Stimulated activated CD4-positive, alpha-beta T cell treated with anti-CD3 and anti-CD28 coated beads, TNF-alpha, amount 100 ng/mL, for 1 hour (primary cell): Measurements from ENCODE around the gene CTIF.

ENCODE experiments used
- DNase-seq, 3 donors: peaks; one replicate each; pipeline ENCODE4 v3.0.0-alpha.2; 2020; ENCODE audit warnings: low read depth in 3 of 3, low spot score in 1 of 3

CTIF gene

DNA sequence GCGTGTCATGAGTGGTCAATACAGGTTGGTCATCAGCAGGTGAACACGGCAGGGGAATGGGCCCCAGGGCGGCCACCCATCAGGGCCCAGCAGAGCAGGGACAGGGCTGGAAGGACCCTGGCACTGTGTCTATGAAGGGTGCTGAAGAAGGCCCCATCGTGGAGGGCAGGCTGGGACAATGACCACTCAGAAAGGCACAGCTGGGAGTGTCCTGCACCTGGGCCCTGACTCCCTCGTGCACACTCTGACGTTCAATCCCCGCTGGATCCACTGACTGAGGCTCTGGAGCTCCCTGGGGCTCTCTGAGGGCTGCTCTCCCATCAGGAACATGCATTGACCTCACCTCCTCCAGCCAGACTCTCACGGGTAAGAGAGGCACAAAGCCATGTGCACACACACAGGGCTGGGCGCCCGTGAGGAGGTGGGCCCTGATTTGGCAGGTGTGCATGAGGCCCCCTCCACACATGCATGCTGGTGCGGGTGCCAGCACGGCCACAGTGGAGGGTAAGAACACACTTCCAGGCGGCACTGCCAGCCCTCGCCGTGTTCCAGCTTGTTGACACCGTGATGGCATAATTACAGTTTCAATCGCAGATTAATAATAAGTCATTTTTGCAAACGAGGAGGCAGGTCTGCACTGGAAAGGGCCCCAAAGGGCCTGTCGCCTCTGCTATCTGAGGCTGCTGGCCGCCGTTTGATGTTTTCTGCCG, 353.5 kb downstream of the CTIF start:
- no peak for DNase-seq

DNA sequence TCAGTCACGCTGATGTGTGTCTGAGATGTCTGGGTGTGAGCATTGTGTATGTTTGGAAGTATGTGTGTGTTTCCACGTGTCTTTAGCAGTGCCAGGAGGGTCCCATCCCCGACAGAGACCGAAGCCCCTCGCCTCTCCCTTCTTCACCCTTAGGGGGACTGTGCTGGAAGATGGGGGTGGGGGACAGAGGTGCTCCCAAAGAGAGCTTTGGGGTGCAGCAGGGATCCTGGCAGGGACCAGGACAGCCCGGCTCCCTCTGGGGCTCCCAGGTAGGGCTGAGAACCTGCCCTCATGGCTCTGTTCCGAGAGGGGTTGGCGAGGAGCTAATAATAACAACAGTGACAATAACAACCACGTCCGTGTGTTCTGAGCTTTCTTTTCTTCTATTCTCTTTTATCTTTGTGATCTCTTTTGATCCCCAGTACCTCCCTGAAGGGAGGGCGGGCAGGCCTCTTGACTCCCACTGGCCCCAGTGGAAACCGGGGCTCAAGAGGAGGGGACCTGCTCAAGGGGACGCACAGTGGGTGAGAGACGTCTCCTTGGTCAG, 354.3 kb downstream of the CTIF start:
- DNase-seq = no peak

DNA sequence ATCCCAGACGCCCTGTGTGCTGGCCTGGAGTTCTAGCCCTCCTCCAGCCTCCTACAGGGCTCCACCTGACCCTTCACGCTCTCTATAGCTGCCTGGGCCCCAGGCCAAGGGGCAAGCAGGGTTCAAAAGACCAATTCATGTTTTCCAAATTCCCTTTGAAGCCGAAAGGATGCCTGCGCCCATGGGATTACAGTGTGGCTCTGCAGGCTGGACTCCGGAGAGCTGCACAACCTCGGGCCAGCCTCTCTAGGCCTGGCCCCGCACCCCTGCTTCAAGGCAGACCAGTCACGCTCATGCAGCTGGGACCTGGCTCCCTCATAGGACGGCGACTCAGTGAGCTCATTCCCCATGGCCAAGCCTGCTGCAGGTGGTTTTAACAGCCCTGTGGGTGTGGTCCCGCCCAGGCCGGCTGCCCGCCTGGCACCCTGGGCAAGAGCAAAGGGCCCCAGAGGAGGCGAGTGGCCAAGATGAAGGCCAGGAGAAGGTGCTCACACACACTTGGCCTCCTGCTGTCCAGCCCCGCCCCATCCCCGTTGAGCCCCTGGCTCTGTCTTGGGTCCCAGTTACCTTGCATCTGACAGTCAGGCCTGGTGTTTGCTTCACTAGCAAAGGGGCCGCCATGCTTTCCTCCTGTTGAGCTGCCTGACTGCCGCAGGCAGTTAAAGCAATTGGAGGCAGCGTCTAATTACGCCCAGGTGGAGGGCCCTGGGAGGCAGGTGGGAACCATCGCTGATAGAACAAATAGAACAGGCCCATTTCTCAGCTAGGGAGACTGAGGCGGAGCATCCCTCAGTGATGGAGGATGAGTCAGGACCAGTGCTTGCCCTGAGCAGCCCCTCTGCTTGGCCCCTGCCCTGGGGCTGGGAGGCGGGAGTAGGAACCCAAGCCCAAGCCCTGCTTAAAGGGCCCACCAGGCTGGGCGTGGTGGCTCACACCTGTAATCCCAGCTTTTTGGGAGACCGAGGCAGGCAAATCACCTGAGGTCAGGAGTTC, 355.1 kb downstream of the CTIF start:
- no peak for DNase-seq

DNA sequence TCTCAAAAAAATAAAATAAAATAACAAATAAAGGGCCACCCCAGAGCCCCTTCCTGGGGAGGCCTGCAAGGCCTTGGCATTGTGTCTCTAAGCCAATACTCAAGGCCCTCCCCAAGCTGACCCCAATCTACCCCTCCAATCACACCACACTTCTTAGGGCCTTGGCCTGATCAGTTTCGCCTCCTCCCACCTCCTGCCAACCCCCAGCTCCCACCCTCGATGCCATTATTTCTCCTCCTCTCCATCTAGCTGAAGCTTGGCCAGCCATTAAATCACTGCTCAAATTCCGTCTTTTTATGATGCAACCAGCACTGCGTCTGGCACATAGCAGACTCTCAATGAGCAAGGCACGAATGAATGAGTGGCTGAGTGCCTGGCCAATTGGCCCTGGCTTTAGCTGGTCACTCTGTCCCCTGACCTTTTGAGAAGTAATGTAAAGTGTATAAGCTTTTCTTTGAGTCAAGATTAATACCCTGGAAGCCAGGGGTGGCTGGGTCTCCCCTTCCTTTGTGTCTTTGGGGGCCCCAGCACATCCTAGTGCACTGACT, 356.0 kb downstream of the CTIF start:
- no peak for DNase-seq

DNA sequence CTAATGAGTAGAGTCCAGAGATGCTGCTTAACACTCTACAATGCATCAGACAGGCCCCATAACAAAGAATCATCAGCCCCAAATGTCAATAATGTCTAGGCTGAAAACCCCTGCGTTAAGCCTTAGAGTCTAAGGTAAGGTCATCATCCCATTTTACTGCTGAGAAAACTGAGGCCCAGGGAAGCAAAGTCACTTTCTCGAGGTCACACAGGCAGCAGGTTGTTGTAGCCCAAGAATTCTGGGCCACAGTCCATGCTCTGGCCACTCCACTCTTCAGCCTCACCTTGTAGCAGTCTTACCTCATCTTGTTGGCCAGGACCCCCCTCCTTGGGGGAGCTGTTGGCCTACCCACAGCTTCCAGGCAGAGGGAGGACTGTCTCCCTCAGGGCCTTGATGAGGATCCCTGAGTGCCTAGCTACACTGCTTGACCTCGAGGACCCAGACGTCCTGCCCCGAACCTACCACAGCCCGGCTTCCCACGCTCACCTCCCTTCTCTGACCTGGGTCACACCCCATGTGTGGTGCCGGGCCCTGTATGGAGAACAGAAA, 357.6 kb downstream of the CTIF start:
- DNase-seq = no peak

DNA sequence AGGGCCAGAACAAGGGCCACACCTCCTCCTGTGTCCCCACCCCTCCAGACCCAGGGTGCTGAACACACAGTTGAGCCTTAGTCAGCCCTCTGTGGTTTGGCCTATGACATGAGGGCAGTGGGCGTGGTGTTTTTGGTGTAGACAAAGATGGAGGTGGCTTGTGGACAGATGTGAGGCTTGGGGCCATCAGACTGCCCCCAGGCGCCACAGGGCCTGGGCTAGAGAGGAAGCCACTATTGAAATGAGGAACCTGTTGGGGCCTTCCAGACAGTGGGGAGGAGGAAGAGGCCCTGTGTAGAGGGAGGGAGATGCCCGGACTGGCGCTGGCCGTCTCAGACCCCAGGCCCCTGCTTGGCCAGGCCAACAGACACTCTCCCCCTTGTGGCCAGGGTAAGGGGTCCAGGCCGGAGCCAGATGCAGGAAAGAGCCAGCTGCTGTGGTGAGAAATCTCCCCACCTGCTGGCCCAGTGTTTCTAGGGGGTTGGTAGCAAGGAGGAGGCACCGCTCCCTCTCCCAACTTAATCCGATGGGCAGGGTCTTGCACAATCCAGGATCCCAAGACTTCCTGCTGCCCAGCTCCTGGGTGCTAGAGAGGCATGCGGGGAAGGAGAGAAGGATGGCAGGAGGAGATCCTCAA, 358.2 kb downstream of the CTIF start:
- no peak for DNase-seq

DNA sequence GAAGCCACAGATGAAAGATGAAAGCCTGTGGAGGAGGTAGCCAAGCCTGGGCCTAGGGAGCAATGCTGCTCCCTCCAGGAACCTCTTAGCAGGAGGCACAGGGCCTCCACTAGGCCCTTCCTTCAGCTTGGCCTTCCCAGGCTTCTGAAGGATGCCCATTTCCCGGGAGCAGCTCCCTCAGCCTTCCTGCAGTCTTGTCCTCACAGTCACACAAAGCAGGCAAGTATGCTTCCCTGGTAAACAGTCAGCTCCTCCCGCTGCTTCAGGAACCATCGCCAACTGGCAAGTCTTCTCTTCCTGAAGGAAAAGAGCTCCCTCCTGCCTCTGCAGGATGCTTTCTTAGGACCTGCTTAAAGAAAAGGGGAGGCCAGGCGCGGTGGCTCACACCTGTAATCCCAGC, 358.7 kb downstream of the CTIF start:
- DNase-seq = no peak

DNA sequence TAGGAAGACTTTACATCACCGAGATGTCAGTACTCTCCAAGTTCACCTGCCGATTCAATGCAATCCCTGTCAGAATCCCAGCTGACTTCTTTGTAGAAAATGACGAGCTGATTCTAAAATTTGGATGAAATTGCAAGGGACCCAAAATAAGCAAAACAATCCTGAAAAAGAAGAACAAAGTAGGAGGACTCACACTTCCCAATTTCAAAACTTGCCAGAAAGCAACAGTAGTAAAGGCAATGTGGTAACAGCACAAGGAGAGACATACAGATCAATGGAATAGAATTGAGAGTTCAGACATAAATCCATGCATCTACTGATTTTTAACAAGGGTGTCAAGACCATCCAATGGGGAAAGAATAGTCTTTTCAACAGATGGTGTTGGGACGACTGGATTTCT, 359.7 kb downstream of the CTIF start:
- no peak for DNase-seq

DNA sequence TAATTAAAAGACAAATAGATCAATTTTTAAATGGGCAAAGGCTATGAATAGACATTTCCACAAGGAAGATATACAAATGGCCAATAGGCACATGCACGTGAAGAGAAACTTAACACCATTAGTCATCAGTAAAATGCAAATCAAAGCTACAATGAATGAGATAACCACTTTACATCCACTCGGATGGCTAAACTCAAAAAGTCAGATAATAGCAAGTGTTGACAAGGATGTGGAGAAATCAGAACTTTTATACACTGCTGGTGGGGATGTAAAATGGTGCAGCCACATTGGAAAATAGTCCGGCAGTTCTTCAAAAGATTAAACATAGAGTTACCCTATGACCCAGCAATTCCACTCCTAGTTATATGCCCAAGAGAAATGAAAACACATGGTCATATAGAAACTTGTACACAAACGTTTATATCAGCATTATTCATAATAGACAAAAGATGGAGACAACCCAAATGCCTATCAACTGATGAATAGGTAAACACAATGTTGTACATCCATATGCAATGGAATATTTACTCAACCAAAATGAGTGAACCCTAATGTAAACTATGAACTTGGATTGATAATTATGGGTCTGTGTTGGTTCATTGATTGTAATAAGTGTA, 360.8 kb downstream of the CTIF start:
- DNase-seq = no peak

DNA sequence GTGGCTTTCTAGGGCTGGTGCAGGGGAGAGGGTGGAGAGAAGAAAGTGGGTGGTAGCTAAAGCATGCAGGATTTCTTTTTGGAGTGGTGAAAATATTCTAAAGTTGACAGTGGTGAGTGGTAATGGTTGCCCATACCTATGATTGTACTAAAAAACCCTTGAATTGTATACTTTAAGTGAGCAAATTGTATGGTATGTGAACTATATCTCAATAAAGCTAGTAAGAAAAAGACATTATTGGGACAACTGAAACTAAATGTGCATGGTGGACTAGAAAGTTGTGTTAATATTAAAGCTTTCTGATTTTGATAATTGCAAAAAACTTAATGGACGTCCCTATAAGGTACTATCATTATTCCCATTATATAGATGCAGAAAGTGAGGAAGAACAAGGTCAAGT, 361.6 kb downstream of the CTIF start:
- no peak for DNase-seq

DNA sequence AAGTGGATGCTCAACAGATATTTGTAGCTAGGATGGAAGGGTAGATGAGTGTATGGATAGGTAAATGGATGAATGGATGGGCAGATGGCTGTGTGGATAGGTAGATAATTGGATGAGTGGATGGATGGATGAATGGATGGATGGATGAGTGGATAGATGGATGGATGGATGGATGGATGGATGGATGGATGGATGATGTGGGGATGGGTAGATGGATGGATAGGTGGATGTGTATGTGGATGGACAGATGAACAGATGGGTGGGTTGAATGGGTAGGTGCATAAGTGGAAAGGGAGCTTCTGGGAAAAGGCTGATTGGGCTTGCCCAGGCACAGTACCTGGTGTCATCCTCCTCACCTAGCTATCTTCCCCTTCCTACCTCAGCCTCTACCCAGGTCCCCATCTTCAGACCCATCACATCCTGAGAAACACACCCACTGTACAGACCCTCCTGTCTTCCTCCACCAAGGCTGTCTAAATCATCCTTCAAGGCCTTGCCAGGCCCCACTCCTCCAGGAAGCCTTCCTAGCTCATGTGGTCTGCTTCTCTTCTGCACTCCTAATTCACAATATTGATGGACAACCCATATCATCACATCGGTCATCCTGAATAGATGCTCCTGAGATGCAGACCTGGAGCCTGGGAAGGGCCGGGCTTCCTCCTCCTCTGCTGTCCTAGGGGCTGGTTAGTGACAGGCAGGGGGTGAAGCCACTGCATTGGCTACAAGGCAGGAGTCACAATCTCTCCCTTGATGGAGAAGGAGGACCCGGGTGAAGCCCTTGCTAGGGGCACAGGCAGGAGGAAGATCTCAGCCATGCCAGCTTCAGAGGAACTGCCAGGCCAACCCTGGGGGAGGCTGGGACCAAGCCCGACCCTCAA, 362.6 kb downstream of the CTIF start:
- DNase-seq = no peak

DNA sequence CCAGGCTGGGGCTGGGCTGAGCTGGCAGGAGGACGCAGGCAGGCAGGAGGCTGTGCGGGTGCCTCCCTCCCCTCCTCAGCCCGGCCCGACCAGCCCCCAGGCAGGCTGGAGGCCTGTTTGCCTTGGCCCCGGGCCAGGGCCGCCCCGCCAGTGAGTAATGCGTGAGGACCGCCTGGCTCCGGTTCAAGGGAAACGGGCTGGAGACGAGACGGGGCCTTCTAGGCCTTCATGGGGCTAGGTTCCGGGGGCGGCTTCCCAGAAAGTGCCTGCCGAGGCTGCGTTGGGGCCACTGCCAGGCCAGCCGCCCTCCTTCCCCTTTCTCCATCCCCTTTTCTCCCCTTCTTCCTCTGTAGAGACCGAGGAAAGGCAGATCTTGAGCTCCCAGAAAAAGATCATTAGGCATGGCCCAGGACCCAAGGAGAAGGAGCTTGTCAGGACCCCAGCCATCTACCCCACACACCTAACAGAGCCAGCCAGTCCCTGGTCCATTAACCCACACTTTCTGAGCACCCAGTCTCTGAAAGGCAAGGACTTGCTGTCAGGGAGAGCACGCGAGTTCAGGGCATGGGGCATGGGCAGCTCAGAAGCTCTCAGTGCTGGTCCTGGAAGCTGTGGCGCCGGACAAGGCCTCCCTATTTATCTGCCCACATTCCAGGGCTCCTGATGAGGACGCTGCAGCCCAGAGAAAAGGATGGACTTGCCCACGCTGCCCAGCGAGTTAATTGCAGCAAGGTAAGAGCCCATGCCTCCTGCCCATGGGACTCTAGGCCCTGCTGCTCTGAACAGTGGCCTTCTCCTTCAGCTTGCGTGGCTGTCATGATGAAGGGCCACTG, 363.4 kb downstream of the CTIF start:
- DNase-seq = no peak

DNA sequence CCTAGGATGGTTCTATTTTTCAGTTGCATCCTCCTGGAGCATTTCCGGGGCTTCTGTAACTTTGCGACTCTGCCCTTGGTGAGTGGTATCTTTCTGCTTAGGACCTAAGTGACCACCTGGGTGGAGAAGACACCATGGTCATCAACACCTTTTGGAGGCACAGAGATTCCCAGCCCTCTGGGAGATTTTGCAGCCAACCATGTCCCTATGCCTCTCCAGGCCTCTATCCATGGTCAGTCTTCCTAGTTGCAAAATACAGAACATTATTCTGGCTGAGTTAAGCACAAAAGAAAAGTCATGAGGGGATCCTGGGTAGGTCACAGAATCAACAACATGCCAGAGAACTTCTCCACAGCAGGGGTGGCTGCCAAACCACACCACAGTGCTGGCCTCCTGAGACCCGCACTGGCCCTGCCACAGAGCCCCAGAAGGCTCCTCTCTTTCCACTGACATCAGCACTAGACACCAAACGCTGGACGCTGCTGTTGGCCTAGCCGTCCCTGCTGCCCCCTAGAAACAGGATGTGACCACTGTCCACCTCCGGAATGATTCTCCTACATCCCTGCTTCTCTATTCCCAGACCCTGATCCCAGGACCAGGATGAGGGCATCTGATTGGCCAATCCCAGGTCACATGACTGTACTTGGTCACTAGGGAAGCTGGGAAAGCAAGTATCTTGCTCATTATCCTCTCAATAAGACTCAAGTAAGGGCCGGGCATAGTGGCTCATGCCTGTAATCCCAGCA, 364.2 kb downstream of the CTIF start:
- no peak for DNase-seq

DNA sequence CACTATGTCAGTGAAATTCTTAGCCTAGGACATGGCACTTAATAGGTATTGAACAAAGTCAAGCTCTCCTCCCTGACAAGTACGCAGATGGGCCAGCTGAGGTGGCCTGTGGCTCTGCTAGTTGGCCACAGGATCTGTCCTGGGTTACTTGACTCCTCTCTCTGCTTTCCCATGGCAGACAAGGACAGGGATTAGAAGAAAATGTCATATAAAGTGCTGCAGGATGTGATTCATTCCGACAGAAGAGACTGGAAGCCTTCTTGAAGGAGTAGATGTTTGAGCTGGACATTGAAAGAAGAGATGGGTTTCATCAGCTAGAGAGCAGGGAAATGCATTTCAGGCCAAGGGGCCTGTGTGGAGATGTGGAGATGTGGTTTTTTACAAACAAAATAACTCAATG, 365.3 kb downstream of the CTIF start:
- no peak for DNase-seq

DNA sequence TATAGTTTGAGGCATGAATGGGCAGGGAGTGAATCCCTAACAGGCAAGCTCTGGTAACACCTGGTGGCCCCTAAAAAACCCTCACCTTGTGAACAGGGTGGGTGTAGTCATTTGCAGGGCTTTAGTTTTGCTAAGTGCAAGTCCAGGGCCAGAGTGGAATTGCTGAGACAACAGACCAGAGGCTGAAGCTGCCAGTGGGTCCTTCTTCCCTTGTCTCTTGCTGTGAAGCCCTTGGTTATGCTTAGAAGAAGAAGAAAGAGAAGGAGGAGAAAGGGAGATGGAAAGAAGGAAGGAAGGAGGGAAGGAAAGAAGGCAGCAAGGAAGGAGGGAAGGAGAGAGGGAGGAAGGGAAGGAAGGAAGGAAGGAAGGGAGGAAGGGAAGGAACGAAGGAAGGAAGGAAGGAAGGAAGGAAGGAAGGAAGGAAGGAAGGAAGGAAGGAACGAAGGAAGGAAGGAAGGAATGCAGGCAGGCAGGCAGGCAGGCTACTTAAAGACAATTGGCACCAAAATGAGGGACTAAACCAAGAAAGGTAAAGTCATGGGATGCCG, 366.1 kb downstream of the CTIF start:
- DNase-seq = no peak

DNA sequence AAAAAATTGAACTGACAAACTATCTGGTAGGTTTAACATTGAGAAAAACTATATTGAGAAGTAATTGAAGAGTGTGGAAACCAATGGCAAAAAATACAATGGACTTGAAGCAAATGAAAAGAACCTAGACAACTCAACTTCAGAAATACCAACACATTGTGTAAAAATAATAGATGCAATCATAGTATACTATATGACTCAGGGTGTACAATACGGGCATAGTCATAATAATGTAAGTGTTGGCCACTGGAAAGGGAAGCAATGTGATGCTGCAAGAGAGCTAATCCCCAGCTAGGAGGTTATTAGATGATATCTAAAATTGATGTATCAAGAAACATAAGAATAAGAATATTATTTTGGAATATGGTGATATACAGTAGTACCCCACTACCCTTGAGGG, 366.7 kb downstream of the CTIF start:
- no peak for DNase-seq

DNA sequence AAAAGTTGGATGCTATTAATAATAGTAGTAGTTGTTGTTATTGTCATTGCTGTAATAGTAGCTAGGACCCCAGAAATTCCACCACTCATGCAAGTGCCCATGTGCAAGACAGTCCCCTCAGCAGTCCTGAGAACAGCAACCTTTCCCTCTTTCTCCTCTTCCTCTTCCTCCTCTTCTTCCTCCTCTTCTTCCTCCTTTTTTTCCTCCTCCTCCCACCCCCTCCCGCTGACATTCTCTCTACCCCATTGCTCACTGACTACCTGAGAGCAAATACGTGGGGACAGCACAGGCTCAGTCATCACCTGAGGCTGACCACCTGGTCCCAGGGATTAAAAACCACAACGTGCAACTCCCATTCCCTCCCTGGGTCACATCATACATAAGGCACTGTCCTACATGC, 370.1 kb downstream of the CTIF start:
- DNase-seq = no peak

DNA sequence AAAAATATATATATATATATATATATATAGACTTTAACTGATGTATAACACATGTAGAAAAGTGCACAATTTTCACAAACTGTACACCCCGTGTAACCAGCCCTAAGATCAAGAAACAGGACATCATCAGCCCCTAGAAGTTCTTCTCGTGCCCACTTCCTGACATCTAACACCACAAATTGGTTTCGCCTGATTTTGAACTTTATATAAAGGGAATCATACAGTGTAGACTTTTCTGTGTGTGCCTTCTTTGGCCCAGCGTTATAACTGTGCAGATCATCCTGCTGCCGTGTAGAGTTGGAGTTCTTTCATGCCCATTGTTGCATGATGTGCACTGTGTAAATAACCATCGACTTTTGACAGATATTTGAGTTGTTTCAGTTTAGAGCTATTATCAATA, 370.9 kb downstream of the CTIF start:
- no peak for DNase-seq
